ENCODE data around the gene YKT6.

YKT6 gene

GRCh38 chr7:44222776-44223261 is 22.0 kb downstream of the YKT6 start (continued):
- TF ChIP-seq TSHZ2 (CRISPR knock-in tag; IDR thresholded peaks at IDR 0.05) (no peak), TOX (CRISPR knock-in tag; IDR thresholded peaks at IDR 0.05; ENCODE audit: borderline replicate concordance) (no peak), ZFP30 (CRISPR knock-in tag; IDR thresholded peaks at IDR 0.05) (no peak), OSR1 (CRISPR knock-in tag; IDR thresholded peaks at IDR 0.05) (no peak), ISL1 (CRISPR knock-in tag; IDR thresholded peaks at IDR 0.05) (no peak)

- TF ChIP-seq POU6F1 (CRISPR knock-in tag; IDR thresholded peaks at IDR 0.05; ENCODE audit: borderline replicate concordance, low read depth) (no peak), ZFP3 (CRISPR knock-in tag; IDR thresholded peaks at IDR 0.05) (no peak), SNAI2 (CRISPR knock-in tag; IDR thresholded peaks at IDR 0.05) (no peak), ZNF8 (CRISPR knock-in tag; IDR thresholded peaks at IDR 0.05) (no peak), BACH2 (CRISPR knock-in tag; IDR thresholded peaks at IDR 0.05; ENCODE audit: borderline replicate concordance) (no peak), GLIS3 (CRISPR knock-in tag; IDR thresholded peaks at IDR 0.05) (no peak), PPARA (CRISPR knock-in tag; IDR thresholded peaks at IDR 0.05; ENCODE audit: borderline replicate concordance) (no peak), ZNF70 (CRISPR knock-in tag; IDR thresholded peaks at IDR 0.05) (no peak)
- no peak for ATAC-seq
Measured at GRCh38 chr7:44223362-44224079, 22.7 kb downstream of the YKT6 start.

- no peak for ATAC-seq
- TF ChIP-seq ISL1 (CRISPR knock-in tag; IDR thresholded peaks at IDR 0.05) (no peak), PATZ1 (CRISPR knock-in tag; IDR thresholded peaks at IDR 0.05; ENCODE audit: borderline replicate concordance) (no peak), PPARA (CRISPR knock-in tag; IDR thresholded peaks at IDR 0.05; ENCODE audit: borderline replicate concordance) (no peak), OSR1 (CRISPR knock-in tag; IDR thresholded peaks at IDR 0.05) (no peak), SNAI2 (CRISPR knock-in tag; IDR thresholded peaks at IDR 0.05) (no peak), ZNF8 (CRISPR knock-in tag; IDR thresholded peaks at IDR 0.05) (no peak), TSHZ2 (CRISPR knock-in tag; IDR thresholded peaks at IDR 0.05) (no peak), TCF4 (CRISPR knock-in tag; IDR thresholded peaks at IDR 0.05; ENCODE audit: borderline replicate concordance) (no peak), TOX (CRISPR knock-in tag; IDR thresholded peaks at IDR 0.05; ENCODE audit: borderline replicate concordance) (no peak), ESRRG (CRISPR knock-in tag; IDR thresholded peaks at IDR 0.05) (no peak), GLIS3 (CRISPR knock-in tag; IDR thresholded peaks at IDR 0.05) (no peak), CSRNP3 (CRISPR knock-in tag; IDR thresholded peaks at IDR 0.05) (no peak), CSDC2 (CRISPR knock-in tag; IDR thresholded peaks at IDR 0.05) (no peak)
Measured at GRCh38 chr7:44224080-44224973, 23.5 kb downstream of the YKT6 start.

Data from SK-N-SH treated with all-trans-retinoic acid at 6 μM for 48 hours (cell line).